Keratinocyte (primary cell): ENCODE measurements around the gene ETV1.

Experiments
- EZH2 ChIP-seq: IDR thresholded peaks from one replicate; pipeline ENCODE4 v1.6.1; 2012; ENCODE audit warnings: inconsistent platforms, mild to moderate bottlenecking, low read length, moderate library complexity
- TF ChIP-seq, protein P1 (sequence below), 3 experiments: IDR thresholded peaks in 1 of 3; conservative IDR thresholded peaks in 1 of 3; optimal IDR thresholded peaks in 1 of 3; 2 replicates in 2 of 3; 3 replicates in 1 of 3; pipeline versions ENCODE3 to v1.5.1; 2011; ENCODE audit warnings: low read length in 3 of 3, mild to moderate bottlenecking in 3 of 3, moderate library complexity in 2 of 3, control low read depth in 1 of 3, inconsistent platforms in 1 of 3; ENCODE audit not compliant: insufficient read depth in 2 of 3; ENCODE audit errors: extremely low read depth in 1 of 3

DNA sequence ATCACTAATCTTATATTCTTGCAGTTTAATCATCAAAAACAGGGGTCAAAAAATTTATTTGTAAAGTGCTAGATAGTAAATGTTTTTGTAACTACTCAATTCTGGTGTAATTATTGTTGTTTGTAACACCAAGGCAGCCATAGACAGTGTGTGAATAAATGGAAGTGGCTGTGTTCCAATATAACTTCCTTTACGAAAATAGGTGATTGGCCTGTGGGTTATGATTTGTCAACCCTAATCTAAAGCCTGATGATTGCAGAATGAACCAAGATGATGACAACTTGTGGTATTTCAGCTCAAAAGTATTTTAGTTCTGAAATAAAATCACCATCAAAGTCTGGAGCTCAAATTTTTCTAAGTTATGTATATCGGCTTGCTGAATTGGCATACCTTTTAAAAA is 34.4 kb upstream of the ETV1 start:
- TF ChIP-seq, protein P1, sequence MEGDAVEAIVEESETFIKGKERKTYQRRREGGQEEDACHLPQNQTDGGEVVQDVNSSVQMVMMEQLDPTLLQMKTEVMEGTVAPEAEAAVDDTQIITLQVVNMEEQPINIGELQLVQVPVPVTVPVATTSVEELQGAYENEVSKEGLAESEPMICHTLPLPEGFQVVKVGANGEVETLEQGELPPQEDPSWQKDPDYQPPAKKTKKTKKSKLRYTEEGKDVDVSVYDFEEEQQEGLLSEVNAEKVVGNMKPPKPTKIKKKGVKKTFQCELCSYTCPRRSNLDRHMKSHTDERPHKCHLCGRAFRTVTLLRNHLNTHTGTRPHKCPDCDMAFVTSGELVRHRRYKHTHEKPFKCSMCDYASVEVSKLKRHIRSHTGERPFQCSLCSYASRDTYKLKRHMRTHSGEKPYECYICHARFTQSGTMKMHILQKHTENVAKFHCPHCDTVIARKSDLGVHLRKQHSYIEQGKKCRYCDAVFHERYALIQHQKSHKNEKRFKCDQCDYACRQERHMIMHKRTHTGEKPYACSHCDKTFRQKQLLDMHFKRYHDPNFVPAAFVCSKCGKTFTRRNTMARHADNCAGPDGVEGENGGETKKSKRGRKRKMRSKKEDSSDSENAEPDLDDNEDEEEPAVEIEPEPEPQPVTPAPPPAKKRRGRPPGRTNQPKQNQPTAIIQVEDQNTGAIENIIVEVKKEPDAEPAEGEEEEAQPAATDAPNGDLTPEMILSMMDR (optimal IDR thresholded peaks at IDR 0.05 in 1 of 3, IDR thresholded peaks at IDR 0.05 in 1 of 3, conservative IDR thresholded peaks at IDR 0.05 in 1 of 3; ENCODE audit: extremely low read depth in 1 of 3, insufficient read depth in 2 of 3, low read length in 3 of 3) = no peak
- no peak for TF ChIP-seq EZH2
